Nephron progenitor cell (in vitro differentiated cells): ENCODE measurements around the gene CYBC1.

Source experiments
- DNase-seq: peaks from one replicate; pipeline ENCODE4 v3.0.0; 2021
- H3K27ac Mint-ChIP-seq: 2 replicates; pipeline ENCODE4 v1.8.0; 2021; ENCODE audit warnings: mild to moderate bottlenecking, moderate library complexity, mixed read lengths
- H3K27me3 Mint-ChIP-seq: 2 replicates; pipeline ENCODE4 v1.8.0; 2021; ENCODE audit warnings: mild to moderate bottlenecking, low read depth, mixed read lengths; ENCODE audit not compliant: poor library complexity
- H3K36me3 Mint-ChIP-seq: 2 replicates; pipeline ENCODE4 v1.8.0; 2021; ENCODE audit warnings: low read depth, mixed read lengths
- H3K4me1 Mint-ChIP-seq: 2 replicates; pipeline ENCODE4 v1.8.0; 2021; ENCODE audit warnings: mixed read lengths
- H3K4me3 Mint-ChIP-seq: 2 replicates; pipeline ENCODE4 v1.8.0; 2021; ENCODE audit warnings: mild to moderate bottlenecking, moderate library complexity, mixed read lengths
- H3K9me3 Mint-ChIP-seq: 2 replicates; pipeline ENCODE4 v1.8.0; 2021; ENCODE audit warnings: mild to moderate bottlenecking, moderate library complexity, mixed read lengths
- CTCF ChIP-seq: fragments of 200-600 bp; sonication (generic); IDR thresholded peaks from 2 replicates; pipeline ENCODE4 v1.5.0; 2021; ENCODE audit warnings: antibody characterized with exemption

Gene CYBC1

DNA sequence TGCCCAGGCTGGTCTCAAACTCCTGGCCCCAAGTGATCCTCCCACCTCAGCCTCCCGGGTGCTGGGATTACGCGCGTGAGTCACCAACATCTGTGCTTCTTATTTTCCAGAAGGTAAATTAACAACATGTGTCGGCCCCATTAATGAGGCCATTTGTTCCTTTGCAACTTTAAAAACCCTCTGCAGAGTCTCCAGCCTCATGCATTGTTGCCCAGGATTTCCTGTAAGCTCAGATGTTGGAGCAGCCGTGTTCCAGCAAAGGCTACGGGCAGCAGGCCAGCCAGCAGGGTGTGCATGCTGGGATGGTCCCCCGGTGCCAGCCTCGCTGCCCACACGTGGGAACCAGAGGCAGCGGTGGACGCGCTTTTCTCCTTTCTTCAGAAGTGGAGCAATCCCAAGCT, 51.5 kb downstream of the CYBC1 start:
- DNase-seq: no peak
- peaks cover 39% of the 10 kb centered on the region for H3K4me1 Mint-ChIP-seq

DNA sequence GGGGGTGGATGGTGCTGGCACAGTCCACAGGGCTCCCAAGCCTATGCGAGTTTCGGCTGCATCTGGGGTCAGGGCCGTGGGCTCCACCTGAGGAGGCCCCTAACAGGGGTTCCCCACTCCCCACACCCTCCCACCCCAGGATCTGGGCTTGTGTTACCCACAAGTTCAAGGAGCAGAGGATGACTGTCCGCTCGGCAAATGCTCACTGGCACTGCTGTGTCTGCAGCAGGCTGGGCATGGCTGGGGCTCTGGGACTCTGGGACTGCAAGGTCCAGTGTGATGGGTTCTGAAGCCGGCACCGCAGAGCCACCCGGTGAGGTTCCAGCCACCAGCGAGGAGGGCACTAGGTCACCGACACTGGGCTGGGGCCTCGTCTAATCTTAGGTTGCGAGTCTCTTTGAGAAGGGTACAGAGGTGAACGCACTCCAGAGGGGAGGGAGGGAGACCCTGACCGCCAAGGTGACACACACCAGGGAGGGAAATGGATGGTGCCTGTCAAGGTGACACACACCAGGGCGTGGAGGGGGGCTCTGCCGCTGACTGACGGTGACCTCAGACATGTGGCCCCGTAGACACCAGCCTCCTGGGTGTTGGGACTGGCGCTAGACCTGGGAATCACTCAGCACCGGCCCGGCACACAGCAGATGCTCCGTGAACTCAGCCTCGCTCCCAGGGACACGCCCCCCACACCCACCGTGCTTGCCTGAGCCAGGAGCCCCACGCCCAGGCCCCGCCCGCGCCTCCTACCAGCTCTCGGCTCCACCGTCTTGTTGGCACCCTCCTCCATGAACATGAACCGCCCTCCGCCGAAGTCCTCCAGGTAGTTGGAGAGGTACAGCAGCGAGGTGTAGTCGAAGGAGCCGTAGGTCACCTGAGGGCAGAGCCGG, 52.9 kb downstream of the CYBC1 start:
- no peak for TF ChIP-seq CTCF
- H3K36me3 Mint-ChIP-seq: peaks cover 51% of the 10 kb centered on the region
- no peak overlapping the region for H3K4me3 Mint-ChIP-seq
- no peak overlapping the region for H3K27ac Mint-ChIP-seq
- no peak for DNase-seq
- peaks cover 16% of the 10 kb centered on the region for H3K27me3 Mint-ChIP-seq
- H3K4me1 Mint-ChIP-seq: peaks cover 53% of the 10 kb centered on the region
- H3K9me3 Mint-ChIP-seq: no peaks in the 10 kb centered on the region

More for the DNA sequence above, 51.5 kb downstream of the CYBC1 start:
- Mint-ChIP-seq H3K27ac (no peak overlapping the region), H3K36me3 (peaks cover 42% of the 10 kb centered on the region), H3K9me3 (no peaks in the 10 kb centered on the region), H3K27me3 (peaks cover 16% of the 10 kb centered on the region), H3K4me3 (no peak overlapping the region)
- TF ChIP-seq CTCF: no peak

DNA sequence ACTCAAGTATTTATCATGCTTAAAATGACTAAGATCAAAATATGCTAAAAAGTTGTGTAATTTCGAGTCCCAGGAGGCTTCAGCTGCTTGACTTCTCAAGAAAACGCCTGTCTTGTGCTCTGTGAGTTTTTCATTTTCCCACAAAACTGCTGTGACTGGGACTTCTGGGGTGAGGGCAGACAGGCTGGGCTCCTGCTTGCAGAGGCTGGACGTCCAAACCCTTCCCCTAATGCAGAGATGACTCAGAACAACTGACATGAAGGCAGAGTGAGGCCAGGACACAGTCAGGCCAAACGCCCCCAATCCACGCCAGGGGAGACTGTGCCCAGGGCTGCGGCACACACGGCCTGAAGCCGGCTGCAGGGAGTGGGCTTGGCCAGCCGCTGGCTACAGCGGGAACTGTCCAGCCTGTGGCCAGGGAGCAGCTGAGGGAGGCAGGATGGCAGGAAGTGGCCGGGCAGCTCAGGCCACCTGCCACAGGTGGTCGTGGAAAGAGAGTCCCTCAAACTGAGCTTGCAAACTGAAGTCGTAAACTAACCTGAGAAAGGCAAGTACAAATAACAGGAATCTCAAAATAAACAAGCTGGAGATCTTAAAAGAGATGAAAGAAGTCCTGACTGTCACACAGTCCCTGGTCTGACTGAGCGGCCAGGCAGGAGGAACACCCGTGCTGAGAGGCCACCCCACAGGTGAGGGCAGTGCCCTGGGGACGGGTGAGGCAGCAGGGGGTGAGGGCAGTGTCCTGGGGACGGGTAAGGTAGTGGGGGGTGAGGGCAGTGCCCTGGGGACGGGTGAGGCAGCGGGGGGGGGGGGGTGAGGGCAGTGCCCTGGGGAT, 53.7 kb downstream of the CYBC1 start:
- no peak for TF ChIP-seq CTCF
- Mint-ChIP-seq H3K9me3 (no peaks in the 10 kb centered on the region), H3K27ac (no peak overlapping the region), H3K27me3 (peaks cover 16% of the 10 kb centered on the region), H3K4me3 (no peak overlapping the region), H3K36me3 (peaks cover 49% of the 10 kb centered on the region), H3K4me1 (peaks cover 62% of the 10 kb centered on the region)
- DNase-seq: no peak

GRCh38 chr17:82394278-82394677, 56.3 kb downstream of the CYBC1 start:
- H3K9me3 Mint-ChIP-seq: no peaks in the 10 kb centered on the region
- peaks cover 58% of the 10 kb centered on the region for H3K4me1 Mint-ChIP-seq
- no peak for TF ChIP-seq CTCF
- H3K27me3 Mint-ChIP-seq: peaks cover 10% of the 10 kb centered on the region
- no peak for DNase-seq
- H3K27ac Mint-ChIP-seq: peak overlapping the region; percentile 90
- peaks cover 32% of the 10 kb centered on the region for H3K36me3 Mint-ChIP-seq
- H3K4me3 Mint-ChIP-seq: no peak overlapping the region

DNA sequence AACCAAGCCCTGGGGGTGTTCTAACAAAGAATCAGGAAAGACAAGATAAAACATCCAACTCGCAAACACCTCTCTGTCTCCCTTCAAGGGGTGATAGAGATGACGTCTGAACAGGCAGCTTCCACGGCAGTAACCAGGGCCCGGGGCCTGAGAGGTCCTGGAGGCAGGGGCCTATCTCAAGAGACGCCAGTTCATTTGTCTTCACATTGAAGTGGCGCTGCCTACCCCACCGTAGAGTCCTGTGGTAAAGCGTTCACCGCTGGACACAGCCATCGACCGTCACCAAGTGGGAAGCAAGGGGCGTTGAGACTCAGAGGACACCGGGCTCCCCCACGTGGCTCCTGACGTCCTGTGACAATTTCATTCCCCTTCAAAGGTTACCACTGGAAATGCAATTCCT, 57.6 kb downstream of the CYBC1 start:
- H3K4me1 Mint-ChIP-seq: peaks cover 60% of the 10 kb centered on the region
- peak overlapping the region; percentile 67 for H3K4me3 Mint-ChIP-seq
- H3K36me3 Mint-ChIP-seq: peaks cover 32% of the 10 kb centered on the region
- H3K9me3 Mint-ChIP-seq: no peaks in the 10 kb centered on the region
- no peak for DNase-seq
- peak overlapping the region; percentile 97 for H3K27ac Mint-ChIP-seq
- peaks cover 7% of the 10 kb centered on the region for H3K27me3 Mint-ChIP-seq
- TF ChIP-seq CTCF: no peak
